GM19240 (cell line): ENCODE results near the gene OPTN.
"Not testable (repeated sequence)": the region's sequence is repeated elsewhere in the genome, so short reads cannot be mapped to it uniquely, and the experiment has no call there.

Source experiments
- DNase-seq: peaks from one replicate; pipeline ENCODE4 v3.0.0; 2011; ENCODE audit warnings: low spot score; ENCODE audit not compliant: insufficient read length

OPTN gene

GRCh38 chr10:13089345-13089744, 10.6 kb upstream of the OPTN start:
- no peak for DNase-seq

DNA sequence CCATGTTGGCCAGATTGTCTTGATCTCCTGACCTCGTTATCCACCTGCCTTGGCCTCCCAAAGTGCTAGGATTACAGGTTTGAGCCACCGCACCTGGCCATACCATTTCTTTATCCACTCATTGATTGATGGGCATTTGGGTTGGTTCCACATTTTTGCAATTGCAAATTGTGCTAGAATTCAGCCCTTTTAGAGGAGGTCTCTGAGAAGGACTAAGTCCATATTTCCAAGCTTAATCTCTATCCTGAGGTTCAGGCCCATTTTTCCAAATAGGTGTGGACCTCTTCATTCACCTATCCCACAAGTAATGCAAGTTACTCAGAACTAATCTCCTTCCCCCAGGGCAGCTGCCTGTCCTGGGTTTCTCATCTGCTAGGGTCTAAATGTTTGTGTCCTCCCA, 9.7 kb upstream of the OPTN start:
- no peak for DNase-seq

DNA sequence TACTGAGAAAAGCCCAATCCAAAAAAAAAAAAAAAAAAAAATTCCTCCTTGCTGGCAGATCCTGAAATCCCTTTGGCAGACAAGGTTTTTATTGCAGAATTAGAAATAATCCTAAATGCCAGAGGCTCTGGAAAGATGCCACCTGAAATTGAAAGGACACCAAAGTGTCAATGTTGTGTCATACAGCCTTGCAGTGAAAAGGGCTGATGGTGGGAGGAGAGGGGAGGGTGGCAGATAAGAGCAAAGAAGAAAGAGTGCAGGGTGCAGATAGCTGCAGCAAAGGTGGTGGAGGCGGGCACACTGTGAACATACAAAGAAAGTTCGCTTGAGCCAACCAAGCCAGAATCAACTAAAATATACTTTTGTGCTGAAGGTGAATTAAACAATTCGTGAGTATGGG, 8.2 kb upstream of the OPTN start:
- no peak for DNase-seq

GRCh38 chr10:13092291-13093102, 7.5 kb upstream of the OPTN start:
- DNase-seq: no peak

GRCh38 chr10:13094082-13094481, 5.9 kb upstream of the OPTN start:
- DNase-seq: not testable (repeated sequence)

- no peak for DNase-seq
Measured at GRCh38 chr10:13095094-13095493, 4.9 kb upstream of the OPTN start.

DNA sequence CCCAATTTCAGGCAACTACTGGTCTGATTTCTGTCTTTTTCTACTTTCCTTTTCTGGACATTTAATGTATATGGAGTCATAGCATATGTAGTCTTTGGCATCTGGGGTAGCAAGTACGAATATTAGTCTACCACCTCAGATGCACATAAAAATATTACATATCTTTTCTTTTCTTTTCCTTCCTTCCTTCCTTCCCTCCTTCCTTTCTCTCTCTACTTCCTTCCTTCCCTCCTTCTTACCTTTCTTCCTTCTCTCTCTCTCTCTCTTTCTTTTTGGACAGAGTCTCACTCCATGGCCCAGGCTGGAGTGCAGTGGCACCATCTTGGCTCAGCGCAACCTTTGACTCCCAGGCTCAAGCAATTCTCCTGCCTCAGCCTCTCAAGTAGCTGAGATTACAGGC, 4.0 kb upstream of the OPTN start:
- no peak for DNase-seq

DNA sequence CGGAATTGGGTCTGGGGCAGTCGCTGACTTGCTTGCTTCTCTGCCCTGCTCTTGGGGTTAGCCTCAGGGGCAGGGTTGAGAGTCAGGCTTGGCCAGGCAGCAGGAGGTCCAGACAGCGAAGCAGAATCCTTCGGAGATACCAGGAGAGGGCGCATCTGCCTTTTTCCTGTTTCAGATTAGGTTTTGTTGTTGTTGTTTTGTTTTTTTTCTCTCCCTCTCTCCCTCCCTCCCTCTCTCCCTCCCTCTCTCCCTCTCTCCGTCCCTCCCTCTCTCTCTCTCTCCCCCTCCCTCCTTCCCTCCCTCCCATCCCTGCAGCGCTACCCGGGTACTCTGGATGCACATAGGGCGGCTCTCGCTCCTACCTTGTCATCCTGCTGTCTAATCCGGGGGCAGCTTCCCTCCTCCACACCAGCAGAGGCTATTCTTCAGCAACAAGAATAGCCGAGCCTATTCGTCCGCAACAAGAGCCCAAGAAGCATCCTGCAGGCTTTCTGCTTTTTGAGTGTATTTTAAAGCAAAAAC, 758 bp upstream of the OPTN start:
- DNase-seq: no peak

GRCh38 chr10:13100349-13101294, 659 bp downstream of the OPTN start:
- no peak for DNase-seq

GRCh38 chr10:13102002-13102794, 2.2 kb downstream of the OPTN start:
- DNase-seq: no peak

- no peak for DNase-seq
Measured at GRCh38 chr10:13103554-13103953, 3.6 kb downstream of the OPTN start.

DNA sequence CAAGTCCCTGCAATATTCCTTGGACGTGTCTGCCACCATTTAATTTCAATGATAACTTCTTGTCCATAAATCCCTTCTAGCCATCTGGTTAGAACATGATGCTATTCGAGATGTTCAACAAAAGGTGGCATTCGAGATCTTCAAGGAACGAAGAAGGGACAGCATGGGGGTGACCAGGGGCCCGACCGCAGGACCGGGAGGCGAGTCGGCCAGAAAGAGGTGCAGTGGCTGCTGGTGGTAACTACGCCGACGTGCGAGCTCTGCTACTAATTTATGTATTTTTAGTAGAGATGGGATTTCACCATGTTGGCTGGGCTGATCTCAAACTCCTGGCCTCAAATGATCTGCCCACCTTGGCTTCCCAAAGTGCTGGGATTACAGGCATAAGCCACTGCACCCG, 4.7 kb downstream of the OPTN start:
- DNase-seq: no peak

- no peak for DNase-seq
Measured at GRCh38 chr10:13105184-13105583, 5.2 kb downstream of the OPTN start.

DNA sequence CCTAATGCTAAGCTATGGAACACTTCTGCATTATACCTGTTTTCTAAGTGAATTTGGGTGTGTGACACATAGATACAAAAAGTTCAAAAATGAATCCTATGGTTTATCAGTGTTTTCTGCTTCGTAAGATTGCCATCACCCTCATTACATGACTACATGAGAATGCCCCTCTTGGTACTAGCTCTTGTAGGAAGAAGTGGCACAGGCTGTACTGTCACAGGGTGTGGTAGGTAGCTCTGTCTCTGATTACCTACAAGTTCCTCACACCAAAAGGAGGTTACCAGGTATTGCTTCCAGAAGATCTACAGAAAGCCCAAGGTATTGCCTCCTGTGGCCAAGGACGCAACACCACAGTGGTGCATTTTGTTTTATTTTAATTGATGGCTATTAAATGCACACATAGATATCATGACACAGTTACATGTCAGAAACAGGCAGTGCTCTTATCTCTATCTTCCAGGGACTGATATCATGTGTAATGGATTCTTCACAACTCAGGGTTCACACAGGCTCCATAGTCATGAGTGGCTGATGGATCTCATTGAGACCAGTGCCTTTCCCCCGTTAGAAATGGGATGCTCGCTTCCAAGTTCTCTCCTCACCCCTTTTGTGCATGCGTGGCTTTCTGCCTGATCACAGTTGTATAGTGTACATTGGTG, 6.6 kb downstream of the OPTN start:
- no peak for DNase-seq

DNA sequence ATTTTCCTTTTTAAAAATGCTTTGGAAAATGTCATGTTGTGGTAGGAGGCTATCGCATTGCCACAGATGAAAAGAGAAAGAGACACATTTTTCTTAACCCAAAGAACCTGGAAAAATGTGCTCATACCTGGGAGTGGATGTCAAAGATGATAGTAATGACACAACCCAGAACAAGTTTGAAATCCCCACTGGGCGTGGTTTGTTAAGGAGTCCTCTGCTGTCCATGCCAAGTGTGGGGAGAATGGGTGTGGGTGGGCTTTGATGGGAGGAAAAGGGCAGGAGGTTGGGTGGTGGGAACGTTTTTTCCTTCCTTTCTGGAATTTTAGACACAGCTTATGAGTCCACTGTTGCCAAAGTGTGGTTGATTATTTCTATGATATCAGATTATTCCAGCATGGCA, 10.9 kb downstream of the OPTN start:
- DNase-seq: no peak

DNA sequence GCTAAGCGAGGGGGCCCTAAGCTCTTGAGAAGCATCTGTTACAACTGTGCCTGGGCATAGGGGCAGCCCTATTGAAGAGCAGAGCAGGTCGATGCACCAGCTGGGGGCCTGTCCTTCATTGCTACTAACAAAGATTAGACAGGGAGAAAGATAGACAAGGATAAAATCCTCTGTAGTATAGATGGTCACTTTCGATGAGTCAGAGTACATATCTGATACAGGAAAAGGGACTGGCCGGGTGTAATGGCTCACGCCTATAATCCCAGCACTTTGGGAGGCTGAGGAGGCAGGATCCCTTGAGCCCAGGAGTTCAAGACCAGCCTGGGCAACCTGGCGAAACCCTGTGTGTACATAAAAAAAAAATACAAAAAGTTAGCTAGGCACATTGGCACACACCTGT, 13.6 kb downstream of the OPTN start:
- no peak for DNase-seq

DNA sequence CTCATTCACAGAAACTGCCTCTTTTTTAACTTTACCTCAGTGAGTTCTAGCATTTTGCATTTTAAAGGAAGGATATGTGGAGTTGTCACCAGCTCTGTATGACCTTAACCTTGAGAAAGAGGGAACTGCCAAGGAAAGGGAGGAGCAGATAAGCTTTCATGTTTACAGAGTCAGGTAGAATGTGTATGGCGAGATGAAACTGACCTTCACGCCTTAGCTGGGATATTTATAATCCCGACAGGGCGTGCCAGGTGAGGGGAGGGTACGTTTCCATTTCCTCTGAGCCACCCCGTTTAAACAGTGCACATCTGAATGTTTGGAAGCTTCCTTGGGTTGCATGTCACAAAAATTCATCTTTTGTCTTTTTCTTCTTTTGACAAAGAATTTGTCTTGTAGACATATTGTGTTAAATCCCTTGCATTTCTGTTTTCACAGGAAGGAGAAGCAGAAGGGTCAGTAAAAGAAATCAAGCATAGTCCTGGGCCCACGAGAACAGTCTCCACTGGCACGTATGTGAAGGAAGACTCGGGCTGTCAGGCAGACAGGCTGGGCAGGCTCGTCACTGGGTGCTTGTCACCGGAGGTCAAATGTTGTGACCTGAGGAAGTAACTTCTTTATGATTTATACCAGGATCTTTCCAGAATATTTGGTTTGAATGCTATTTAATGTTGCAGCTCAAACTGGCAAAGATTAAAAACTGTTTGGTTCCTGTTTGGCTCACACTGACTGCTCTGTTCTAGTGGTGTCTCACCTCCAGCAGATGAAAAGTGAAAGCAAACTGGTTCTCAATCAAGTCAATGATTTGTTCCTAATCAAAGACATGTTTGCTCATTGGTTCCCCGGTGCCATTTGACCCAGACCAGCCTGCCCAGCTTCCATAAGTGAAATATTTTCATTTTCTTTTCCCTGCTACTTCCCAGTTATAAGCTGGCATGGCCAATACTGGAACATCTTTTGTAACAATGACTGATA, 16.2 kb downstream of the OPTN start:
- DNase-seq: no peak

- no peak for DNase-seq
Measured at GRCh38 chr10:13117841-13118783, 18.1 kb downstream of the OPTN start.
